Activated CD8-positive, alpha-beta memory T cell treated with anti-CD3 and anti-CD28 coated beads, Interleukin-2, amount 50 U/mL, for 1 hour (primary cell): ENCODE measurements around the gene COL19A1.
"Not testable (repeated sequence)": the region's sequence is repeated elsewhere in the genome, so short reads cannot be mapped to it uniquely, and the experiment has no call there.

Source experiments
- DNase-seq: peaks from one replicate; pipeline ENCODE4 v3.0.0-alpha.2; 2020; ENCODE audit errors: extremely low read depth

COL19A1 gene

GRCh38 chr6:69900869-69901268 is 34.5 kb downstream of the COL19A1 start:
- DNase-seq: no peak

- DNase-seq: no peak
These were observed 35.0 kb downstream of the COL19A1 start for GRCh38 chr6:69901361-69901760.

DNA sequence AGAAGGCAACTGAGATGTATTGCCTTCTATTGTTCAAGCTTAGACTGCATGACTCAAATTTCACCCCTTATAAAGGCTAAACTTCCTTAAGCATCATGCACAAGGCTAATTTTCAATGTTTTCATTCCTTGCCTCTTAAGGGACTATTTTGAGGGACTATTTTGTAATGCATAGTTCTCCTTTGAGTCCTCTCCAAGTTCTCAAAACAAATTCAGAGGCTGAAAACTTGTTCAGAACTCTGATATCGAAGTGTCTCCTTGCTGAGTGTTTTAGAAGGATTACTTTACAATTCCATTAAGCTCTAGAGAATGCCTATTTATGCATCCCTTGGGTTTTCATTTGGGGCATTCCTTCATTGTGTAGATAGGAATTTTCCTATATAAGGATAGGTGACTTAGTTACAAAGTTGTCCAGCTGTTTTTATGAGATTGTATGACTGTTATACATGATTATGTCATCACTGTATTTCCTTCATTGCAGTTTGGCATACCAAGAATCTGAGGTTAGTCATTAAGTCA is 41.7 kb downstream of the COL19A1 start:
- DNase-seq: no peak

GRCh38 chr6:69913361-69913760 is 47.0 kb downstream of the COL19A1 start:
- no peak for DNase-seq

GRCh38 chr6:69914015-69914485 is 47.7 kb downstream of the COL19A1 start:
- DNase-seq: no peak

DNA sequence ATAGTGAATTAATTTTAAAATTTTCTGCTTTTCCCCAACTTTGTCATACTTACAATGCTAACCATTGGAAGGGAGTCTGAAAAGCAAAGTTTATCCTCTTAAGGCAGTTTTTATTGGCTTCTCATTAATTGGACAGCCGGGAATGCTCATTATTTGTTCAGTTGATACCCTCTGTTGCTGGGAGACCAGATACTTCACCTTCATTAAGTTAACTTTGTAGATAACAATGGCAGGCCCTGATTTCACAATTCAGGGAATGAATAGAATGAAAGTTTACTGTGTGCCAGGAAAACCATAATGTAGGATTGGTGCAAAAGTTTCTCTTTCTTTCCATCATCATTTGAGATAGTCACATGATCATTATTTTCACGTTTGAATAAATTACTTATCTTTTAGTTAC is 49.0 kb downstream of the COL19A1 start:
- no peak for DNase-seq

DNA sequence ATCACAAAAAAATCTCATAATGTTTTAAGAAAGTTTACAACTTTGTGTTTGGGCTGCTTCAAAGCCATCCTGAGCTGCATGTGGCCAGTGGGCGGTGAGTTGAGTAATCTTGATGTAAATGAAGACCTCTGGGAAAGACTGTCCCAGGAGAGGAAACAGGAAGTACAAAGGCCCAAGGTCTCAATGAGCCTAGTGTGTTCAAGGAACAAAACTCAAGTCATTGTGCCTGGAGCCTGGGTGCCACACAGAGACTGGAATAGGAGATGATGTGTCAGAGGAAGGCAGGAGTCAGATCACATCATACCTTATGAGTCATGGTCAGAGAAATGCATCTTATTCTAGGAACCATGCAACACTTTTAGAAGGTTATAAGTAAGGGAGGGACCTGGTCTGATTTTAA is 51.5 kb downstream of the COL19A1 start:
- DNase-seq: no peak

DNA sequence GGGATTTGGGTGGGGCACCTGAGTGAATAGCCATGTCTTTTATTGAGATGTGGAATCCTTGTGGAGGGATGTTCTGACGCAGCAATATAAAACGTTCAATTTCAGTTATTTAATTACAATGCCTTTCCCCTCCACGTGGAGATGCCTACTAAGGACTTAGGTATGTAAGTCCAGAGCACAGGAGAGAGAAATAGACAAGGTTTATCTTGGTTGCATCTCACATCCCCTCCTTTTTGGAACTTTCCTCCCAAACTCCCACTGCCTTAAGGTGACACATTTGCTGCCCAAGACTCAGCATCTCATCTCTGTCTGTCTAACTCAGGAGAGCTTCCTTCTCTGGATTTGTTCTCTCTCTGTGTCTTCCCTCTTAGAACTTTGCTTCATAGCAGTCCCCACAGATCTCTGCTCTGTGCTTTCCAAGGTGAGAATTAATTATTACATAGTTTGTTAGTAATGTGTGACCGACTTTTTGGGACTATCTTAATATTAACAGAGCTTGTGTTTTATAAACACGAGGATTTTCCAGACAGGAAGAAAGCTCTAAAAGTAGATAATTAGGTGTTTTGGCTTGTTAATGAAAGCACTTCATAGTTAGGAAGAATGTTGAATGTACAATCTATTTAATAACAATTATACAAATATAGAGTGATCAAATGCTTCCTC is 52.6 kb downstream of the COL19A1 start:
- no peak for DNase-seq

DNA sequence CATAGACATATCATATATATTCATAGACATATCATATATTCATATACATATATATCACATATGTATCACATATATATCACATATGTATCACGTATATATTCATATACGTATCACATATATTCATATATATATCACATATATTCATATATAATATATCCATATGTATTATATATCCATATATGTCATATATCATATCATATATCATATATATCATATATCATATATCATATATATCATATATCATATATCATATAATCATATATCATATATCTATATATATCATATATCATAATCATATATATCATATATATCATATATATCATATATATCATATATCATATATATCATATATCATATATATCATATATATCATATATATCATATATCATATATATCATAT is 54.7 kb downstream of the COL19A1 start:
- not testable (repeated sequence) for DNase-seq

- DNase-seq: not testable (repeated sequence)
These were observed 55.3 kb downstream of the COL19A1 start for GRCh38 chr6:69921611-69922010.

- no peak for DNase-seq
These were observed 60.4 kb downstream of the COL19A1 start for GRCh38 chr6:69926745-69927144.

DNA sequence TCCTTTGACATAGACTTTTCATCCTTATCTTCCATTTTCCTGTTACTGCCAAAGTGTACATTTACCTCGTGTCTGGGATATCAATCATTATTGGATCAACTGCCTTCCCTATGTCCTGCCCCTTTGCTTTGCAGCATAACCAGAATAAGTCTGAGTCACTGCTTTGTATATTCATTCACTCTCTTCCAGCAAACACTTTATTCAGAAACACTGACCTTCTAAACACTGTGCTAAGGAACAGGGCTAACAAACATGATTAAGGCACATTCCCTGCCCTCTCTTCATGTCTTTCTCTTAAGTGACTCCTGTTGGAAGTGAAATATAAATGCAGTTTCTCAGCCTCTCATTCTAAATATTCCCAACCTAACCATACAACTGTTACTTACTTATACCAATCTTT is 66.9 kb downstream of the COL19A1 start:
- no peak for DNase-seq

DNA sequence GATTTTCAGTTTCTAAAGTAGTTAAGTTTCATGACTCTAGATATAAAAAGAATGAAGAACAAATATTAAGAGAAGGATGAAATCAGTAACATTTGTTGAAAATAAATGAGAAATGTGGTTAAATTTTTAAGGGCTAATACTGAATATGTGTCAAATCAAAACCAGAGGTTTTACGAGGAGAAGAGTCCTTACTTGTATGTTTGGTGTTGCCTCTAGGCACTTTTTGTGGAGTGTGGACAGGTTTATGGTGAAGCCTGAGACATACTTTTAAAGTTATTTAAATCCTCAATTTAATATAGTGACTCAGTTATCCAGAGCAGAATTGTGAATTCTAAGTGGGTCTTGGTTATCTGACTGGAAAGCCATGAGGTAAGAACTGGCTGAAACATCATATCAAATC is 68.7 kb downstream of the COL19A1 start:
- no peak for DNase-seq

DNA sequence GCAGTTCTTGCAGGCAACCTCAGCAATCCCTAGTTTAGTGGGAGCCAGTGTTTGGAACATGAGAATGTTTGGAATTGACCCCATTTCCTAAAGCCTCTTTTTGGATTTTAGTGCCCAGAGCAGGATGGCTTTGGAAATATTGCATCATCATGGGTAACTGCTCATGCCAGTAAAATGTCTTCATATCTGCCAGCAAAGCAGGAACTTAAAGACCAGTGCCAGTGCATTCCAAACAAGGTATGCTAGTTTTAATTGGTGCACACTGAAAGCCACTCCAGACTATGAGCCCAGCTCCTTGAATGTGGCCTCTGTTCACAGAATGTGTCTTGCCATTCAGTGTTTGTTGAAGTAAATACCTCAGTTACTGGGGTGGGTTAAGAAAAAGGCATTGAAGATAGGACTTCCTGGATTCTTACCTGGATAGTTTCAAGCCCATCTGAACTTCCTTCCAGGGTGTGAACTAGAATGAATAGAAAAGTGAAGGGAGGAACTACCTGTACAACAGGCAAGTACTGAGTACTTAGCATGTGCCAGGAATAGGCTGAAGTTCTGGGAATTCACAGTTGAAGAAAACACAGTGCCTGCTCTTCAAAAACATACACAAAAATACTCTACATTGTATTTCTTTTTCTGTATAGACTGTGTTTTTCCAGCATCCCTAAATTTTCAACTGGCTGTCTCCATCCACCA is 70.5 kb downstream of the COL19A1 start:
- DNase-seq: no peak

GRCh38 chr6:69937402-69938136 is 71.2 kb downstream of the COL19A1 start:
- DNase-seq: no peak

DNA sequence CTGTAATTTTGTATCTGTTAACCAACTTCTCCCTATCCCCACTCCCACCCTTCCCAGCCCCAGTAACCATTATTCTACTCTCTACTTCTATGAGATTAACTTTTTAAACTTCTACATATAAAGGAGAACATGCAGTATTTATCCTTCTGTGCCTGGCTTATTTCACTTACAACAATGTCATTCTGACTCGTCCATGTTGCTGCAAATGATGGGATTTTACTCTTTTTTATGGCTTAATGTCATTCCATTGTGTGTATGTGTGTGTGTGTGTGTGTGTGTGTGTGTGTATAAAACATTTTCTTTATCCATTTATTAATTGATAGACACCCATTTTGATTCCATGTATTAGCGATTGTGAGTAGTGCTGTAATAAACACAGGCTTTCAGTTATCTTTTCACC is 76.1 kb downstream of the COL19A1 start:
- DNase-seq: no peak

DNA sequence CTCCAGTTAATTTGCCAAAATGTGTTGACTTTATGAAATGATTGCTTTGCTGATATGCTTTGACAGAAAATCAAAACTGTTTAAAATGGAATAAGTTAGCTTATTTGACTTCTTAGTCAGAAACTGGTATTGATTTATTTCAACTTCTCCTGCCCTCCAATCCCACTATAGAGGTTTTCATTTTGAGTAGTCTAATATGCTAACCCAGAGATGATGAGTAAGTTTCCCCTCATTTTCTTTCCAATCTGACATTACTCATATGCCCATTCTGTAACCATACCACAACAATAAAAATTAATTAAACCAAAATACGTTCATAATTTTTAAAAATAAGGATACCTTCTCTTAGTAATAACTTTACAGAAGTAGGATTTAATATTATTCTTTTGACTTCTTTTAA is 78.8 kb downstream of the COL19A1 start:
- DNase-seq: no peak

DNA sequence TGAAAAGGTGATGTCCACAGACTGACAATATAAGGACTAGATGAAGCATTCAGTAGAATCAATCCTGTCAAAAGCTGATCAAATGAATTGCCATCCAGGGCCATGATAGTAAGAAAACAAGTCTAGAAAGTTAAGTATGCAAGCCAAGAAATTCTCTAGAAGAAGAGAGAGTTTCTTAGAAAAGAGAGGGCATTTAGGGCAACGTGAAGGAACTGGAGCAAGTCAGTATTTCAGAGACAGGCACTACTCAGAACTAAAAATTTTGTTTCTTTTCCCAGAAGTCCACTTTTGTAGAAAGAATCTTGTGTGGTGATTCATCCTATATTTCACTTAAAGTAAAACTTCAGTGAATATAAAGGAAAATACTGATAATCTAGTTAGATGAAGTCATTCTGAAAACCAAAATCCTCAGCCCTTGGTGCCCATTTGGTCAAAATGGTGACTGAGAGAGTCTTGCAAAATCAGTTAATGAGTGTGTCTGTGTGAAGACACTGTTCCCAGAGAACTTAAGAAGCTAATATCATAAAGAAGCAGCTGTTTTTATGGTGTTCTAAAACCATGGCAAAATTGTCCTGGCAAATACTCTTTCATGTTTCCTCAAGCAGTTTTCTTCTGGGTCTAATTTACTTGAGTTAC is 82.2 kb downstream of the COL19A1 start:
- DNase-seq: no peak

GRCh38 chr6:69953491-69953890 is 87.1 kb downstream of the COL19A1 start:
- DNase-seq: no peak

DNA sequence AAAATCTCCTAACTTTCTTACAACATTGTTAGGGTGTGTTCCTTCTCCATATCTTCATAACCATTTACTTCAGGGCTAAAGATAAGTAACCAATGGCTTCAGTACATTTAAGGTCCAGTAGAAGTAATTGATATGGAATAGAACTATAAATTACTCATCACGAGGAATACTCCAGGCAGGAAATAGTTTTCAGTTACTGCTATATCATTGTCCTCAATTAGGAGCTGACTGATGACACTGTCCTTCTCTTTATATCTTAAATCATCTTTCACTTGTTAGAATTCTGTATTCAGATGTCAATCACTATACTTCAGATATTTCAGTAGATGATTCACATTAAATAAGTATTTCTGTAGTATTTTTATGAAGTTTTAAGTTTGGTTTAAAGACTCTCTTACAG is 88.4 kb downstream of the COL19A1 start:
- no peak for DNase-seq

DNA sequence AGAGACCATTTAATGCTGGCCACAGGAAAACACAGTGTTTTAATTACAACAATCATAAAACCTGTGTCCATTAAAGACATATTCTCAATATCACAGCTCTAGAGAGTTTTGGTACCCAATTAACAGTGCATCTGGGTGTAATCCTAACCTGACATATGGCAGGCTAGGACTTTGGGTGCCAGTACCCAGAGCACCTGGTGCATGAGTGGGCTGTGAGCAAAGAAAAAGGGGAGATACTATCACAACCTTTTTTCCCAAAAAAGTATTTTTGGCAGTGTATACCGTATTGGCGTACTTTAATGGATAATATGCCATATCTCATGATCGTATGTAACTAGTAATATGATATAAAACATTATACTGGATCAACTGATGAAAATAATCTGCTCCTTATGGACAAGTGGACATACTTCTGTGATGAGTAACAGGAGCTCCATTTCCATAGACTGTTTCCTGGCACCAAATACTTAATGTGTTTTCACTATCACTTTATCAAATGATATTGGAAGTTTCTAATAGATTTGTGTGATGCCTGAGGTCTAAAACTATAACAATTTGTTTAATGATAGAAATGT is 91.7 kb downstream of the COL19A1 start:
- DNase-seq: no peak

DNA sequence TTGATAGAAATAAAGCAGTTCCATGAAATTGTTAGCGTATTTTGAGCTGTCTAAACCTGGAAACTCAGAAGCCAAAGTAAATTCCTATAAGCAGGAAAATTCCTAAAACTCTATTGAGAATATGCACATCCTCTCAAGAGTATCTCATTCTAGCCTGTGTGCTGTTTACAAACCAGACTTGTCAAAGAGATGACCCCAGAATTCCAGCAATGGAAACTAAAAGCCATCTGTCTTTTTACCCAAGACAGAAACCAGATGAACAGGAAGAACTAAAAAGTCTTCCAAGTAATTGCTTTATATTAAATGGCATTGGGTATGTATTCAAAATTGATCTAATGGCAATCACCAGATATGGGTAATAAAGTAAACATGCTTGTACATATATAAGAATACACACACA is 92.6 kb downstream of the COL19A1 start:
- no peak for DNase-seq
